GM21367 (cell line): ENCODE results near the gene TENM4.

Experiments
- ATAC-seq: cut with Tn5 transposase; IDR thresholded peaks from one replicate; pipeline ENCODE4 v1.9.1; 2021; ENCODE audit not compliant: unreplicated experiment

TENM4 gene

GRCh38 chr11:79440571-79441460 is at the start of gene TENM4:
TENM4 (minus strand) TSS chr11:79441030; CDS start chr11:79069944, 371,086 bp downstream.
- peak; percentile 61 for ATAC-seq

- ATAC-seq = no peak
These were observed 47.5 kb upstream of the TENM4 start for GRCh38 chr11:79488286-79488685.

GRCh38 chr11:79487412-79487811 is 46.6 kb upstream of the TENM4 start:
- ATAC-seq = no peak

GRCh38 chr11:79486242-79486984 is 45.6 kb upstream of the TENM4 start:
- ATAC-seq = no peak

GRCh38 chr11:79485694-79486093 is 44.9 kb upstream of the TENM4 start:
- ATAC-seq = no peak

- no peak for ATAC-seq
These were observed 44.0 kb upstream of the TENM4 start for GRCh38 chr11:79484872-79485271.

GRCh38 chr11:79482800-79483199 is 42.0 kb upstream of the TENM4 start:
- peak; percentile 92 for ATAC-seq

GRCh38 chr11:79481795-79482194 is 41.0 kb upstream of the TENM4 start:
- peak; percentile 42 for ATAC-seq

- no peak for ATAC-seq
These were observed 40.0 kb upstream of the TENM4 start for GRCh38 chr11:79480864-79481263.

GRCh38 chr11:79472819-79473529 is 32.1 kb upstream of the TENM4 start:
- ATAC-seq = no peak

GRCh38 chr11:79471071-79471844 is 30.4 kb upstream of the TENM4 start:
- no peak for ATAC-seq

GRCh38 chr11:79470161-79470560 is 29.3 kb upstream of the TENM4 start:
- no peak for ATAC-seq

GRCh38 chr11:79467761-79468160 is 26.9 kb upstream of the TENM4 start:
- no peak for ATAC-seq

- ATAC-seq = no peak
These were observed 25.6 kb upstream of the TENM4 start for GRCh38 chr11:79466411-79466810.

GRCh38 chr11:79465160-79465559 is 24.3 kb upstream of the TENM4 start:
- no peak for ATAC-seq

GRCh38 chr11:79461666-79462645 is 21.1 kb upstream of the TENM4 start:
- ATAC-seq = no peak

GRCh38 chr11:79461144-79461543 is 20.3 kb upstream of the TENM4 start:
- peak; percentile 78 for ATAC-seq

- ATAC-seq = no peak
These were observed 17.9 kb upstream of the TENM4 start for GRCh38 chr11:79458709-79459108.

GRCh38 chr11:79456501-79456900 is 15.7 kb upstream of the TENM4 start:
- no peak for ATAC-seq
